ENCODE results near the gene PPFIA4.

The PPFIA4 gene

GRCh38 chr1:203054184-203054583 is 27.9 kb downstream of the PPFIA4 start:
- H3K4me3 ChIP-seq (ENCODE audit: low read length) = no peak overlapping the region
- DNase-seq (ENCODE audit: low read depth, low spot score) = no peak

GRCh38 chr1:203054642-203055041 is 28.4 kb downstream of the PPFIA4 start:
- H3K4me3 ChIP-seq (ENCODE audit: low read length) = no peak overlapping the region
- no peak for DNase-seq (ENCODE audit: low read depth, low spot score)

- DNase-seq (ENCODE audit: low read depth, low spot score) = no peak
These were observed 29.0 kb downstream of the PPFIA4 start for GRCh38 chr1:203055161-203055799.

GRCh38 chr1:203056012-203056411 is 29.7 kb downstream of the PPFIA4 start:
- DNase-seq (ENCODE audit: low read depth, low spot score) = no peak
- no peak overlapping the region for H3K4me3 ChIP-seq (ENCODE audit: low read length)

More at GRCh38 chr1:203055161-203055799, 29.0 kb downstream of the PPFIA4 start:
- H3K4me3 ChIP-seq (ENCODE audit: low read length) = no peak overlapping the region

GRCh38 chr1:203056516-203056915 is 30.2 kb downstream of the PPFIA4 start:
- no peak for DNase-seq (ENCODE audit: low read depth, low spot score)
- H3K4me3 ChIP-seq (ENCODE audit: low read length) = no peak overlapping the region

- no peak for DNase-seq (ENCODE audit: low read depth, low spot score)
These were observed 31.8 kb downstream of the PPFIA4 start for GRCh38 chr1:203057911-203058675.

GRCh38 chr1:203058676-203058935 is 32.3 kb downstream of the PPFIA4 start:
- H3K4me3 ChIP-seq (ENCODE audit: low read length) = no peak overlapping the region

More at GRCh38 chr1:203057911-203058675, 31.8 kb downstream of the PPFIA4 start:
- H3K4me3 ChIP-seq (ENCODE audit: low read length) = no peak overlapping the region

GRCh38 chr1:203059485-203059884 is 33.2 kb downstream of the PPFIA4 start:
- H3K4me3 ChIP-seq (ENCODE audit: low read length) = no peak overlapping the region
- DNase-seq (ENCODE audit: low read depth, low spot score) = no peak

More at GRCh38 chr1:203058676-203058935, 32.3 kb downstream of the PPFIA4 start:
- DNase-seq (ENCODE audit: low read depth, low spot score) = no peak

GRCh38 chr1:203060115-203060514 is 33.8 kb downstream of the PPFIA4 start:
- no peak for DNase-seq (ENCODE audit: low read depth, low spot score)
- no peak overlapping the region for H3K4me3 ChIP-seq (ENCODE audit: low read length)

- DNase-seq (ENCODE audit: low read depth, low spot score) = no peak
These were observed 37.0 kb downstream of the PPFIA4 start for GRCh38 chr1:203063287-203063686.

GRCh38 chr1:203065191-203065590 is 38.9 kb downstream of the PPFIA4 start:
- DNase-seq (ENCODE audit: low read depth, low spot score) = no peak
- no peak overlapping the region for H3K4me3 ChIP-seq (ENCODE audit: low read length)

More at GRCh38 chr1:203063287-203063686, 37.0 kb downstream of the PPFIA4 start:
- H3K4me3 ChIP-seq (ENCODE audit: low read length) = no peak overlapping the region

- H3K4me3 ChIP-seq (ENCODE audit: low read length) = no peak overlapping the region
- DNase-seq (ENCODE audit: low read depth, low spot score) = no peak
These were observed 39.7 kb downstream of the PPFIA4 start for GRCh38 chr1:203065986-203066385.

GRCh38 chr1:203066965-203067364 is 40.7 kb downstream of the PPFIA4 start:
- no peak for DNase-seq (ENCODE audit: low read depth, low spot score)
- H3K4me3 ChIP-seq (ENCODE audit: low read length) = no peak overlapping the region

- DNase-seq (ENCODE audit: low read depth, low spot score) = no peak
These were observed 42.9 kb downstream of the PPFIA4 start for GRCh38 chr1:203069030-203069747.

GRCh38 chr1:203072002-203072602 is 45.8 kb downstream of the PPFIA4 start:
- H3K4me3 ChIP-seq (ENCODE audit: low read length) = no peak overlapping the region
- DNase-seq (ENCODE audit: low read depth, low spot score) = no peak

More at GRCh38 chr1:203069030-203069747, 42.9 kb downstream of the PPFIA4 start:
- no peak overlapping the region for H3K4me3 ChIP-seq (ENCODE audit: low read length)

GRCh38 chr1:203072911-203073310 is 46.6 kb downstream of the PPFIA4 start:
- DNase-seq (ENCODE audit: low read depth, low spot score) = no peak
- H3K4me3 ChIP-seq (ENCODE audit: low read length) = no peak overlapping the region

GRCh38 chr1:203073469-203073868 is 47.2 kb downstream of the PPFIA4 start:
- H3K4me3 ChIP-seq (ENCODE audit: low read length) = no peak overlapping the region
- no peak for DNase-seq (ENCODE audit: low read depth, low spot score)

GRCh38 chr1:203074610-203075009 is 48.3 kb downstream of the PPFIA4 start:
- no peak overlapping the region for H3K4me3 ChIP-seq (ENCODE audit: low read length)
- DNase-seq (ENCODE audit: low read depth, low spot score) = no peak

GRCh38 chr1:203075236-203076030 is 49.1 kb downstream of the PPFIA4 start:
- DNase-seq (ENCODE audit: low read depth, low spot score) = no peak
- H3K4me3 ChIP-seq (ENCODE audit: low read length) = no peak overlapping the region; the same call in 1 of the 2 replicates
